Panc1 (cell line): ENCODE measurements around the gene ABLIM2. TPM values are rescaled to one million over a fixed set of nuclear protein-coding genes. Genes with fewer than 3 reads are reported as not detected.

Experiments
- ATAC-seq: fragments of 200-7000 bp; cut with Tn5 transposase; 2 replicates; pipeline ENCODE4 v1.9.1; 2020; ENCODE audit warnings: mild to moderate bottlenecking, moderate library complexity
- BruUV-seq: library from RNA; stranded (reverse); fragments of 400-500 nt; replicated peaks from 2 replicates; lab custom pipeline; 2021; lab: Mats Ljungman, UMichigan
- CTCF ChIA-PET: fragments of 300-600 bp; sonication (Branson Sonifier 250); formaldehyde crosslinking; loops from one replicate; lab custom pipeline; 2022; ENCODE audit warnings: antibody characterized with exemption; lab: Charles Lee
- POLR2A ChIA-PET: fragments of 300-600 bp; sonication (Branson Sonifier 250); formaldehyde crosslinking; loops from one replicate; lab custom pipeline; 2022; ENCODE audit warnings: antibody characterized with exemption; lab: Charles Lee
- DNase-seq: peaks from one replicate; pipeline ENCODE4 v3.0.0-alpha.2; 2010; ENCODE audit warnings: low read depth, low spot score
- H3K27ac ChIP-seq: 2 replicates; pipeline ENCODE4 v1.5.1; 2011; ENCODE audit warnings: mild to moderate bottlenecking, low read length, inconsistent platforms
- H3K27me3 ChIP-seq: fragments of 200-500 bp; sonication (Bioruptor generic); 2 replicates; pipeline ENCODE4 v1.6.0; 2014; ENCODE audit warnings: low read length, inconsistent platforms; ENCODE audit not compliant: control insufficient read depth, insufficient read depth
- H3K36me3 ChIP-seq: fragments of 200-500 bp; sonication (Bioruptor generic); 2 replicates; pipeline ENCODE4 v1.5.1; 2014; ENCODE audit warnings: inconsistent platforms, mild to moderate bottlenecking, low read length, moderate library complexity; ENCODE audit not compliant: control insufficient read depth, insufficient read depth
- H3K4me1 ChIP-seq: 2 replicates; pipeline ENCODE4 v1.5.1; 2011; ENCODE audit warnings: inconsistent platforms, mild to moderate bottlenecking, low read length, moderate library complexity; ENCODE audit not compliant: control insufficient read depth, insufficient read depth
- H3K4me3 ChIP-seq, 2 experiments: 2 replicates each; pipeline ENCODE4 v1.5.1; 2011 to 2012; ENCODE audit warnings: low read depth in 2 of 2, low read length in 2 of 2, mild to moderate bottlenecking in 2 of 2, inconsistent platforms in 1 of 2, moderate library complexity in 1 of 2
- H3K9me3 ChIP-seq: fragments of 200-500 bp; sonication (Bioruptor generic); 2 replicates; pipeline ENCODE4 v1.5.1; 2014; ENCODE audit warnings: low read depth, mild to moderate bottlenecking, inconsistent platforms, low read length, moderate library complexity; ENCODE audit not compliant: control insufficient read depth, insufficient read depth
- CTCF ChIP-seq: fragments of 450-650 bp; IDR thresholded peaks from 2 replicates; pipeline ENCODE4 v1.5.1; 2017; ENCODE audit warnings: mild to moderate bottlenecking
- POLR2AphosphoS5 ChIP-seq: IDR thresholded peaks from 2 replicates; pipeline ENCODE4 v1.6.1; 2012; ENCODE audit warnings: mild to moderate bottlenecking, low read depth, low read length, moderate library complexity
- REST ChIP-seq, 2 experiments: IDR thresholded peaks; 2 replicates each; pipeline ENCODE4 v1.6.1; 2011 to 2012; ENCODE audit warnings: low read depth in 2 of 2, control low read depth in 1 of 2, low read length in 1 of 2, mild to moderate bottlenecking in 1 of 2, moderate library complexity in 1 of 2; ENCODE audit not compliant: insufficient read depth in 1 of 2
- SIN3A ChIP-seq: IDR thresholded peaks from 2 replicates; pipeline ENCODE4 v1.6.1; 2012; ENCODE audit warnings: low read depth, mild to moderate bottlenecking, low read length, moderate library complexity, borderline replicate concordance; ENCODE audit not compliant: insufficient read depth
- TCF7L2 ChIP-seq: IDR thresholded peaks from 2 replicates; pipeline ENCODE4 v1.6.1; 2011; ENCODE audit warnings: mild to moderate bottlenecking, low read depth, low read length, inconsistent platforms
- in situ Hi-C: cut with HindIII; loops from 2 replicates; pipeline ENCODE4 v1.10.0; 2016; ENCODE audit warnings: low sequenced_read_pairs, low pct_unique_long_range_greater_than_20kb
- intact Hi-C: fragments of 100-400 bp; cut with micrococcal nuclease; formaldehyde crosslinking; loops from one replicate; pipeline ENCODE4 v1.10.0; 2022; ENCODE audit not compliant: unreplicated experiment
- total RNA-seq: library from RNA; stranded (reverse); gene quantifications from one replicate; pipeline ENCODE4 v1.2.1, GENCODE V29; 2021; ENCODE audit not compliant: unreplicated experiment

Gene ABLIM2
- total RNA-seq, 1 experiment from 2014 or later, result 0.64 TPM

GRCh38 chr4:8041172-8041571 is 117.4 kb downstream of the ABLIM2 start:
- CTCF ChIA-PET, result no interaction called here
- BruUV-seq, result no TSS peak
- TF ChIP-seq REST (IDR thresholded peaks at IDR 0.05; ENCODE audit: insufficient read depth in 1 of 2, low read depth in 2 of 2, low read length in 1 of 2) (no peak), TCF7L2 (no peak), POLR2AphosphoS5 (no peak), SIN3A (no peak), CTCF (no peak)
- H3K9me3 ChIP-seq, result no peaks in the 10 kb centered on the region
- H3K27me3 ChIP-seq, result no peaks in the 10 kb centered on the region
- H3K4me1 ChIP-seq, result no peaks in the 10 kb centered on the region; the same call in 1 of the 2 replicates
- no peak for ATAC-seq
- no peak for DNase-seq
- in situ Hi-C loops, result no loop called here
- no peak overlapping the region for H3K27ac ChIP-seq
- no peak overlapping the region for H3K4me3 ChIP-seq
- POLR2A ChIA-PET, result no interaction called here
- intact Hi-C loops, result no loop called here
- H3K36me3 ChIP-seq, result no peaks in the 10 kb centered on the region

GRCh38 chr4:8040607-8041006 is 118.0 kb downstream of the ABLIM2 start:
- H3K4me3 ChIP-seq, result no peak overlapping the region
- no peaks in the 10 kb centered on the region for H3K36me3 ChIP-seq
- in situ Hi-C loops (no loop called here), intact Hi-C loops (no loop called here)
- peak; percentile 72 to 90 for TF ChIP-seq REST (IDR thresholded peaks at IDR 0.05; ENCODE audit: insufficient read depth in 1 of 2, low read depth in 2 of 2, low read length in 1 of 2)
- no peak for TF ChIP-seq CTCF
- TF ChIP-seq SIN3A, result no peak
- POLR2A ChIA-PET, result no interaction called here
- H3K27ac ChIP-seq, result no peak overlapping the region
- DNase-seq (no peak), ATAC-seq (no peak)
- CTCF ChIA-PET, result no interaction called here
- BruUV-seq, result no TSS peak
- no peaks in the 10 kb centered on the region; the same call in 1 of the 2 replicates for H3K4me1 ChIP-seq
- no peaks in the 10 kb centered on the region for H3K27me3 ChIP-seq
- H3K9me3 ChIP-seq, result no peaks in the 10 kb centered on the region
